Glomerular visceral epithelial cell (primary cell): ENCODE results near the gene MYO1D.
"Not testable (repeated sequence)": the region's sequence is repeated elsewhere in the genome, so short reads cannot be mapped to it uniquely, and the experiment has no call there.

ENCODE experiments used
- DNase-seq: peaks from one replicate; pipeline ENCODE4 v3.0.0-alpha.2; 2016; ENCODE audit errors: extremely low spot score

Gene MYO1D

GRCh38 chr17:32894245-32894644, 17.3 kb upstream of the MYO1D start:
- DNase-seq = no peak

DNA sequence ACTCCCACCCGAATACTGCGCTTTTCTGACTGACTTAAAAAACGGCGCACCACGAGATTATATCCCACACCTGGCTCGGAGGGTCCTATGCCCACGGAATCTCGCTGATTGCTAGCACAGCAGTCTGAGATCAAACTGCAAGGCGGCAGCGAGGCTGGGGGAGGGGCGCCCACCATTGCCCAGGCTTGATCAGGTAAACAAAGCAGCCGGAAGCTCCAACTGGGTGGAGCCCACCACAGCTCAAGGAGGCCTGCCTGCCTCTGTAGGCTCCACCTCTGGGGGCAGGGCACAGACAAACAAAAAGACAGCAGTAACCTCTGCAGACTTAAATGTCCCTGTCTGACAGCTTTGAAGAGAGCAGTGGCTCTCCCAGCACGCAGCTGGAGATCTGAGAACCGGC, 10.5 kb upstream of the MYO1D start:
- not testable (repeated sequence) for DNase-seq

GRCh38 chr17:32886951-32887350, 10.0 kb upstream of the MYO1D start:
- not testable (repeated sequence) for DNase-seq

DNA sequence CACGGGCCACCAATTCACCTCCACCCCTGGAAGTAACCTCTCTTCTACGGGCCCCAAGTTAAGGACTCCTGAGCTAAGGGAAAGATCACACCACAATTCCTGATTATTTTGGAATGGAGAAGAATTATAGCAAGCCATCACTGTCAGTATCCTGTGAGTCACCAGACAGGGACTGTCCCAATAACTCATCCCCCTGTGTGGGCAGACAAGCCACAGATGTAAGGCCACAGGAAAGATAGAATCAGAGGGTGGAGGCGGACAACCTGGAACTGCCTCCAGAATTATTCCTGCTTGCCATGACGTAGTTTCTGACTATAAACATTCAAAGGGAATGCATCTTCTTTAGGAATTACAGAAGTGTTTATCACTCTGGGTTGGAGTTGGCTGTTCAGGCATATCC, 5.8 kb upstream of the MYO1D start:
- DNase-seq = peak; percentile 26

DNA sequence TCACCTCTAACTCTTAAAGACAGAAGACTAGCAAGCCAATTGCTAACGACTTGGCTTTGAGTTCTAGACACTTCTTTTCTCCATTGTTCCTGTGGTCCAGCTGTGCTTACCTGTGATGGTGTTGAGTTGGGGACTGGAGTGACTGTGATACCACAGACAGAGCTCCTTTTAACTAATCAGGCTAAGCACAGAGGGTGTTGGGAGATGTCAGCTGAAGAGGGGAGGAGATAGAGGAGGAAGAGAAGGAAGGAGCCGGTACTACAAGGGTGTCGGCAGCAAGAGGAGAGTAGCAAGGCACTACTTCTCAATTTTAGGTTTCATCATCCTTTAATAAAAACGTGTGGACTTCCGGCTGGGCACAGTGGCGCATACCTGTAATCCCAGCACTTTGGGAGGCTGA, 5.1 kb upstream of the MYO1D start:
- no peak for DNase-seq

DNA sequence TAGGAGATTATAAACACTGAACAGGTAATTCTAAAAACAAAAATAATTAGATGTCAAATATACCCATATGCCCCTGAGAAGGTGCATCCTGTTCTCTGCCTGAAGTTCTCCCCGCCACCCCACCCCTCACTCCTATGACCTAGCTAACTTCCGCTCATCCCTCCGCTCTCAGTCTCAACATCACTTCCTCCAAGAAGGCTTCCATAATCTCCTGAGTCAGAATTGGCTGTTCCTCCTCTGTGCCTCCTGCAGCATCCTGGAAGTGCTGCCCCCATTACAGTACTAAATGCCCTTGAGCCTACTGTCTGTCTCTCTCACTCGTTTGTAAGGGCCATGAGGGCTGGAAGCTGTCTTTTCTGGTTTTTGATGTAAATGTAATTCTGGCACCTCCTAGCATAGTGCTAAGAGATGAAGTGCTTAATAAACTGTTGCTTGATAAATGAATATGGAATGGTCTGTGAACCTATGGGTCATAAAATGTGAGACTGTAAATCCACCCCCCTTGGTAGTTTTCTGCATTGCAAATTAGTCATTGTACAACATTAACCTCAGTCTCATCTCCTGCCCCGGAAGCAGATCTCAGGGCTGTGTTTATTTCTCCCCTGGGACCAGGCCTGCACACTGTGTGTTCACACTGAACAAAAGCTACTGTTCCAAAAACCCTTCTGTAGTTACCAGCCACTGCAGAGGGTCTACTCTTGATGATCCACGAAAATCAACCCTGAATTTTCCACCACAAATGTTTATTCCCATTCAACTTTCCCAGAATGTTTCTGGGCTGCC, 3.9 kb upstream of the MYO1D start:
- no peak for DNase-seq

GRCh38 chr17:32879134-32879533, 2.2 kb upstream of the MYO1D start:
- no peak for DNase-seq

GRCh38 chr17:32878211-32878610, 1.3 kb upstream of the MYO1D start:
- no peak for DNase-seq

DNA sequence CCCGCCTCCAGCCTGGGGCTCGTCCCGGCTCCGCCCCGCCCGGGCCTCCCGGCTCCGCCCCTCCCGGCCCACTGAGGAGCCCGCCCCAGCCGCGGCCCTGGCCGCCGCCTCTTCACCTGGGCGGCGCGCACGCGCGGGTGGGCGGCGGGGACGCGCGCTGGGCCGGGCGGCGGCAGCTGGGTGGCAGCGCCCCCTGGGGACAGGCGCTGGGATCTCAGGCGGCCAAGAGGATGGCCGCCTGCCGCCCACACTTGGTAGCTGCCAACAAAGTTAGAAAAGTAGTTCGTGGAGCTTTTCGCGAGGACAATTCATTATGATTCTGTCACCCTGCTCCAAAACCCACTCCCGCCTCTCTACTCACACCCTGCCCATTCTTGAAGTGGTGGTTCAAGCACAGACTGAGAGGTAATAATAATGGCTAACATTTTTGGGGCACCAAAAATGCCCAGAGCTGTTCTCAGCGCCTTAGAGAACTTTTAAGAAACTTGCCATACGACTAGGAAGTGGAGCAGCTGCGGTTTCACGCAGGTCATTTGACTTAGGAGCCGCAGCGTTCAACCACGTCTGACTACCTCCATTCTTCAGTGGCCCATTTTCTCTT, 340 bp upstream of the MYO1D start:
- peak; percentile 94 for DNase-seq

DNA sequence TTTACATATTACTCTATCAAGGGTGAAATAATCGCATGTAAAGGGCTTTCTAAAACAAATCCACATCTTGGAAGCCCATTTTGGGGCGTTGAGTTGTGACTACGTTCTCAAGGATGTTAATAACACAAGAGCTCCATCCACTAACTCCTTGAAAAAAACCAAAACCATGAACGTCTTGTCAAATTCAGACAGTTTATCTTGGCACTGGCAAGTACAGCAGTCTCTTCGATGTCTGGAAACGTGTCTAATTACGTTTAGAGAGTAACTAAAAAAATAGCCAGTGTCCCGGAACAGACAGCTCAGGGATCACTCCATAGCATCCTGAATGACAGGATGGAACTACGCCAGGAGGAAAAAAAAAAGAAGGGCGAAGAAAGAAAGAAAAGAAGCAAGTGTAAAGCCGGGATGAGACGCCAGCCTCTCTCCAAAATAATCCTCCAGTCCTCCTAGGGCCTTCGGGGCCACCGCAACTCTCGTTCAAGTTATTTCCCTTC, 954 bp downstream of the MYO1D start:
- peak; percentile 37 for DNase-seq

DNA sequence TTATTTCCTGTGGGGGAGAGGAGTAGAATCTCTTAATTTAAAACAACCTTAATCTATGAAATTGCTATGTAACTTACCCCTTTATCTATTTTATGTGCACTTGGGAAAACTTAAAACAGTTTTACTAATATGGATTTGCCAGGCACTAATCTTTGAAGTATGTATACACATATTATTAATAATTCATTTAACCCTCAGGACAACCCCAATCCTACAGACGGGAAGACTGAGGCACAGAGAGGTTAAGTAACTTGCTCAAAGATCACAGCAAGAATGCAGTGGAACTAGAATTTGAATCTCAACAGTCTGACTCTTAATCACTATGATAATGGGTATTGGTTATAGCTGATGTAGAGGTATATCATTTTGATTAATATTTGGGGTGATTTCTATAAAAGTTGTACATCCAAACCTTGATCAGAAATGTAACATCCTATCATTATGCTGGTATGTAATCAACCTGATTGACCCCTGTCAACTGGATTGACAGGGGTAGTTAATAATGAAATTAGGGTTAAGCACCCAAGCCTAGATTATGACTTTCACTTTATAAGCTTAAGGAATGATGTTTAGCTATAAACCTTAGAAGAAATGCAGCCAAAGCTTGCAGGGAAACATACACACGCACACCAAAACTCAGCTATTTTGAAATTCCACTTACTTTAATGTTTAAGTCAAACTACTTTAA, 1.6 kb downstream of the MYO1D start:
- no peak for DNase-seq

- no peak for DNase-seq
Measured at GRCh38 chr17:32873114-32873513, 3.8 kb downstream of the MYO1D start.

GRCh38 chr17:32871746-32872145, 5.2 kb downstream of the MYO1D start:
- DNase-seq = no peak

DNA sequence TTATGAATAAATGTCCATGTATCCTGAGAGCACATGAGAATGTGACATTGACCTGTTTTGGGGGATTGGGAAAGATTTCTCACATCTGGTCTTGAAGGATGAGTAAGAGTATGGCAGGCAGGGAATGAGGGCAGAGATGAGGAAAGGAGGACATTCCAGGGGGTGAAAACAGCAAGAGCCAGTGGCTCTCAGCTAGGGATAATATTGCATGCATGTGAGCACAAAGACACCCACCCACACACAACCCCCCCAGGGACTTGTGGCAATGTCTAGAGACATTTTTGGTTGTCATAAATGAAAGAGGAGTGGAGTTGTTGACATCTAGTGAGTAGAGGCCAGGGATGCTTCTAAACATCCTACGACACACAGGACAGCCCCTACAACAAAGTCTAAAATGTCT, 6.0 kb downstream of the MYO1D start:
- DNase-seq = no peak

GRCh38 chr17:32870027-32870670, 6.8 kb downstream of the MYO1D start:
- no peak for DNase-seq

- no peak for DNase-seq
Measured at GRCh38 chr17:32869345-32870026, 7.4 kb downstream of the MYO1D start.

DNA sequence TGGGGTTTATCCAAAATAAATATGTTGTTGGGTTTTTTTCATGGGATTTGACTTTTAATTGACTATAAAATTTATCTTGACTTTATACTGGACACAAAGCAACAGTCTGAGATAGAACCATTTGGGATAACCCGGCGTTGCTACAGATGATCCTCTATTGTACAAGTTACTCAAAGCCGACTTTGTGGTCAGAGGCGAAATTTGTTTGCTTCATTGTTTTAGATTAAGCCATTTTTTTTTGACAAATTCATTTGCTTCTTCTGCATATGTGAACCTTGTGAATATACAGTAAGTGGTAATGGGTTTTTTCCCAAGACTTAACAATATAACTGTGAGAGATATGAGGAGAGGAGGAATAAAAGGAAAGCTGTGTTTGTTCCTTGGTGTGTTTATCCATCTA, 11.8 kb downstream of the MYO1D start:
- no peak for DNase-seq

GRCh38 chr17:32863559-32863958, 13.4 kb downstream of the MYO1D start:
- no peak for DNase-seq

GRCh38 chr17:32862940-32863339, 14.0 kb downstream of the MYO1D start:
- DNase-seq = no peak

DNA sequence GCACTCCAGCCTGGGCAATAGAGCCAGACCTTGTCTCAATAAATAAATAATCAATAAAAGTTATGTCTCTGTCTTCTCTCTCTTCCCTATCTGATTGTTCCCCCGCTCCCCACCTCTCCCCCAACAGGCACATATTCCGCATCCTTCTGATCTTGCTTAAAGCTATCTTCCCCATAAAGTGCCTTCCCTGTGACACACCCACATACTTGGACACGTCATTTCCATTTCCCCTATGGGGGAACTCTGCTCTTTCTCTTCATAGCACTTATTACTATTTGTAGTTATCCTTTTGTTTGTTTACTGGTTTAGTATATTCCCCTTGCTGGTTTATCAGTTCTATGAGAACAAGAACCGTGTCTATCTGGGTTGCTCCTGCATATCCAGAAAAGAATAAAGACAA, 14.9 kb downstream of the MYO1D start:
- DNase-seq = no peak

DNA sequence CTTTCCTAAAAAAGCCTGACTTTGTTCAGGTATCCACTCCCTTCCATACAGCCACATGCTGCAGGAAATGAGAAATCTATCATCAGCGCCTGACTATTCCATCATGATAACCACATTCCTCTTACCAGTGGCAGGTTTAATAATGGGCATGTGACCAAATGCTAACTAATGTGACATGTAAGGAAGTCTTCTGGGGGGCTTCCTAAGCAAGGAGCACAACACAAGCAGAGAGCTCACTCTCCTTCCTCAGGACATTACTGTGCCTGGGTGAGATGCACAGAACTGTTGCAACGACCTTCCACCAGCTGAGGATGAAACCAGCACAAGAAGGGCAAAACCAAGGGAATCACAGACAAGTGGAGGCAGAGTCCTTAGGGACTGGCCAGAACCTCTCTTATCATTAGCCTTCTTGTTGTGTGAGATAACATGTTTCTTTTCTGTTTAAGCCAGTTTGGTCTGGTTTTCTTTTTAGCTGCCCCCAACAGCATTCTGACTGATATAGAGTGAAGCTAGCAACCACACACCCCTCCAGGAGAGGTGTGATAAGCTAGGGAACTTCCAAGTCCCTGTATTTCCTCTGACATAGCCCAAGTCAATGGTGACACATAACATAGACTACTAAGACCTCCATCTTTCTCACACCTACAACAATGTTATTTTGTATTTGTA, 16.9 kb downstream of the MYO1D start:
- no peak for DNase-seq
